Measurements from ENCODE around the gene SNX22.

Gene SNX22

GRCh38 chr15:64134345-64134829 is 17.1 kb upstream of the SNX22 start:
- no peak for DNase-seq (ENCODE audit: low read depth in 2 of 2)

- DNase-seq (ENCODE audit: low read depth in 2 of 2): no peak
Observed at GRCh38 chr15:64136347-64136746, 15.2 kb upstream of the SNX22 start.

GRCh38 chr15:64137226-64137833 is 14.2 kb upstream of the SNX22 start:
- no peak for DNase-seq (ENCODE audit: low read depth in 2 of 2)

GRCh38 chr15:64138331-64138941 is 13.1 kb upstream of the SNX22 start:
- no peak for DNase-seq (ENCODE audit: low read depth in 2 of 2)

DNA sequence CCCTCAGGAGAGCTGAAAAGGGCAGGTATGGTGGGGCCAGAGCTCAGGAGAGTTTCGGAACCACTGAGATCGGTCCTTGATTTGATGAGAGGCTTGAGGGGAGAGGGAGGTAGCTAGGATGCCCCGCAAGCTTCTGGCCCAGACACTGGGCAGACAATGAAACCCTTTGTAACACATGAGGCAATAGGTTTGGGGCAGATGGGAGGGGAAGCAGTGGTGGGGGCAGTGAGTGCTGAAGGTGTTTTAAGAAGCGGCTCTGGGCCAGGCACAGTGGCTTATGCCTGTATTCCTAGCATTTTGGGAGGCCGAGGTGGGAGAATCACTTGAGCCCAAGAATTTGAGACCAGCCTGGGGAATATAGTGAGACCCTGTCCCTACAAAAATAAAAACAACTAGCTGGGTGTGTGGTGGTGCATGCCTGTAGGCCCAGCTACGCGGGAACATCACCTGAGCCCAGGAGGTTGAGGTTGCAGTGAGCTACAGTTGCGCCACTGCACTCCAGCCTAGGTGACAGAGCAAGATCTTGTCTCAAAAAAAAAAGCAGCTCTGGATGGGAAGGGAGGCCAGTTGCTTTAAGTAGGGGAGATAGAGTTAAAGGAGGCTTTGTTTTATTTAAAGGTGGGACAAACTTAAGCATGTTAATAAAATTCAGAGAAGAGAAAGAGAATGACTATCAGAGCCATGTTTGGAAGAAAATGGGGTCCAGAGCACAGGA is 9.6 kb upstream of the SNX22 start:
- DNase-seq (ENCODE audit: low read depth in 2 of 2): no peak

GRCh38 chr15:64143276-64143675 is 8.3 kb upstream of the SNX22 start:
- no peak for DNase-seq (ENCODE audit: low read depth in 2 of 2)

DNA sequence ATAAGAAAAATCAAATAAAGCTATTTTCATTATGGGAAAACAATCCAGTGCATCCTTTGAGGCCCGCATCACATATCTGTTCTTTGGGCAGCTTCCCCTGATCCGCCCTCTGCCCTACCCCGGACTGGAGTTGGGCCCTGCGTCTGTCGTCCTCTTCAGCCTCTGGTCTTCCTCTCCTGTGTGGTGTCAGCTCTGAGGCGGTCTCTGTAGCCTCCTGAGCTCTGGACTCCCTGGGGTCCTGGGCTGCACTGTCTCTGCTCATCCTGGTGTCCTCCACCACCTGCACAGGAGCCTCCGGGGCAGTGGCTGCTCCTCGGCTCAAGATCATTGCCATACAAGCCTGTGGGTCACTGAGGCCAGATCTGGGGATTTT is 7.4 kb upstream of the SNX22 start:
- no peak for DNase-seq (ENCODE audit: low read depth in 2 of 2)

GRCh38 chr15:64144565-64145281 is 6.8 kb upstream of the SNX22 start:
- no peak for DNase-seq (ENCODE audit: low read depth in 2 of 2)

DNA sequence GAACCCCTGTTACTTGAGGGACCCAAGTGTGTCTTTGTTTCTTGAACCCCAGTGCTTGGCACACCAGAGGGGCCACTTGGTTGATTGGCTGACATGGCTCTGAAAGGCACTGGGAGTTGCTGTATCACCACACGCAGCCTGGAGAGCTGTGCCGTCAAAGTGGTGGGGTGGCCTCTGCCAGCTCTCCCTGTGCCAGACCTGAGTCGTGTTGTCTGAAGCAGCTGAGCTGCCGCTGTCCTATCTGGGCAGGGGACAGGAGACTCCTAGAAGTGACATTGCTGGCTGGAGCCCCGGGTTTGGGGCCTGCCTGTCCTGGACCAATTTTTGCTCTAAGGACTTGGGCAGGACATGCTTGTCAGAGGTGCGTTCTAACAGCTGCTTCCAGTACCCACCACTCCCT is 5.5 kb upstream of the SNX22 start:
- no peak for DNase-seq (ENCODE audit: low read depth in 2 of 2)

GRCh38 chr15:64146520-64146884 is 5.0 kb upstream of the SNX22 start:
- DNase-seq (ENCODE audit: low read depth in 2 of 2): no peak

- no peak for DNase-seq (ENCODE audit: low read depth in 2 of 2)
Observed at GRCh38 chr15:64146885-64147681, 4.4 kb upstream of the SNX22 start.

DNA sequence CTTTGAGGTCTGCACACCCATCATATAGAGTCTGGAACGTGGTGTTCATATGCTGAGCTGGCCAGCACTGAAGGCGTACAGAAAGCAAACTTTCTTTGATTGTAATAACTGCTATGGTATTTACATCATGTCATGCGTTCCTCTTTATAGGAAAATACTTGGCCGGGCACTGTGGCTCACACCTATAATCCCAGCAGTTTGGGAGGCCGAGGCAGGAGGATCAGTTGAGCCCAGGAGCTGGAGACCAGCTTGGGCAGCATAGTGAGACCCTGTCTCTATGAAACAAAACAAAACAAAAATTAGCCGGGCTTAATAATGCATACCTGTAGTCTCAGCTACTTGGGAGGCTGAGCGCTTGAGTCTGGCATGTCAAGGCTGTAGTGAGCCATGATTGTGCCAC is 3.4 kb upstream of the SNX22 start:
- DNase-seq (ENCODE audit: low read depth in 2 of 2): no peak

- no peak for DNase-seq (ENCODE audit: low read depth in 2 of 2)
Observed at GRCh38 chr15:64148581-64148980, 3.0 kb upstream of the SNX22 start.

DNA sequence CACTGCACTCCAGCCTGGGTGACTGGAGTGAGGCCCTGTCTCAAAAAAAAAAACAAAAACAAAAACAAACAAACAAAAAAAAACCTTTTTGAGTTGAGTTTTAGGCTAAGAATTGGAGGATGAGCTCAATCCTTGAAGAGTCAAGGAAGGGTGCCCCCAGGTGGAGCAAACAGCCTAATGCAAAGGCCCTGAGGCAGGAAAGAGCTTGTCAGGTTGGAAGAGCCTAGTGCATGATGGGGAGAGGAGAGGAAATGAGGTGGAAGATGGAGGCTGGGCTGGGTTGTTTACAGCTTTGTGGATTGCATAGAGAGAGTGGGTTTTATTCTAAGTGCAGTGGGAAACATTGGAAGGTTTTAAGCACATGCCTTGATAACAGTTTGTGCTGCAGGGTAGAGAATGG is 2.1 kb upstream of the SNX22 start:
- no peak for DNase-seq (ENCODE audit: low read depth in 2 of 2)

DNA sequence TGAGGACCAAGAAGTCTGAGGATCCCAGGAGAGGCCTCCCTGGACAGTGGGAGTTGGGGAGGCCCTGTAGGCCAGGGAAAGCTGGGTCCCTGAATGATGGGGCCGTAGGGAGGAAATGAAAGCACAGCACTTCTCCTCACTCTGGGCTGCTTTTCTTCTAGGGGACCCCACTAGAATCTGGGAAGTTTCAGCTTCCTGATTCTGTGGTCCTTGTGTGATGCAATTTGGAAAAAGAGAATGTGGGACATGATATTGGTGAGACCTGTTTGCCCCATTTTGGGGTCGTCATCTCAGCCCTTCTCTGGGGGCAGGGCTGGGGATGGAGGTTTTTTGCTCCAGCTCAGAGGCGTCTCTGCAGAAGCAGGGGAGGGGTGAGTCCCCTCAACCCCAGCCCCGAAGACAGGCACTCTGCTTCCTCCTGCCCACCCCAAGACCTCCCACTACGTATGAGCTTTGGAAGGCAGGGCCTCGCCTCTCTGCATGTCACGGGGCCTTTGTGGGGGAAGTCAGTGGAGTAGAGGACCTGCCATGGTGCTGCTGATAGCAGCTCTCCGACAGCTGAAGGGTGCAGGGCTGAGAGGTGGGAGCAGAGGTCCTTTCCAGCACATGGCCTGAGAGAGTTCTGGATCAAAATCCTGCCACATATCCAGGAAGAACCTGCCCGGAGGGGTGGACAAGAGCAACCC is 1.5 kb upstream of the SNX22 start:
- no peak for DNase-seq (ENCODE audit: low read depth in 2 of 2)

GRCh38 chr15:64152507-64153387 is 1.2 kb downstream of the SNX22 start:
- DNase-seq (ENCODE audit: low read depth in 2 of 2): no peak

DNA sequence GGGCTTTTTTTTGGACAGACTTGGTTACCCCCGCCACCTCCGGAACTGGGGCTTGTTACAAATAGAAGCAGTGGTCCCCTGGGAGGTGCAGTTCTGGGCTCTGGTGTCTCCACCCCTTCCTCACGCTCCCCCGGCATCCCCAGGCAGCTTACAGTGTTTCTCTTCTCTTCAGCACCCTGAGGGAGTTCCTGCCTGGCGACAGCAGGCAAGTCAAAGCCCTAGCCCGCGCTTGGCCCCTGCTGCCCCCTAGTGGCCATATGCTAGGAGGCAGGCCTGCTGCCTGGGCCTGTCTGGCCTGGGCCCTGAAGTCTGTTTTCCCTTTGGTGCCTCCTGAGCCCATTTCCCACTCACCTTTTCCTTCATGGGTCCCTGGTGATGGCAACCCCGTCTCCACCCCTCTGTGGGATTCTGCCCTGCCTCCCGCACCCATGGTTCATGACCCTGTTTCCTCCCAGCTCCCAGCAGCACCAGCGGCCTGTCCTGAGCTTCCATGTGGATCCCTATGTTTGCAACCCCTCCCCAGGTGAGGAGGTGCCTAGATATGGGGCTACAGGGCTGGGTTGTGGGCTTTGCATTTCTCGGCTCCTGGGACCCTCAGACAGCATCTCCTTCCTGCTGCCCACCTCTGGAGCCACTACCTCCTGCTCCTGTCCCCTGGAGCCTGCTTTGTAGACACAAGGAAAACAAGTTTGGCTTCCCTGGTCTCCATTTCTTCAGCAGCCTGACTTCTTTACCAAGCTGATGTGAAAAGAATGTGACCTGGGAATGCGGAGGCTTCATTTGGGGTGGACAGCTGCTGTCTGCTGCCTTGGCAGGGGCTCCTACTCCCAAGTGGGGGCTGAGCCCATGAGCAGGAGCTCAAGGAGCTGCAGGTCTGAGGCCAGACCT is 2.2 kb downstream of the SNX22 start:
- DNase-seq (ENCODE audit: low read depth in 2 of 2): peak; percentile 81 to 83

DNA sequence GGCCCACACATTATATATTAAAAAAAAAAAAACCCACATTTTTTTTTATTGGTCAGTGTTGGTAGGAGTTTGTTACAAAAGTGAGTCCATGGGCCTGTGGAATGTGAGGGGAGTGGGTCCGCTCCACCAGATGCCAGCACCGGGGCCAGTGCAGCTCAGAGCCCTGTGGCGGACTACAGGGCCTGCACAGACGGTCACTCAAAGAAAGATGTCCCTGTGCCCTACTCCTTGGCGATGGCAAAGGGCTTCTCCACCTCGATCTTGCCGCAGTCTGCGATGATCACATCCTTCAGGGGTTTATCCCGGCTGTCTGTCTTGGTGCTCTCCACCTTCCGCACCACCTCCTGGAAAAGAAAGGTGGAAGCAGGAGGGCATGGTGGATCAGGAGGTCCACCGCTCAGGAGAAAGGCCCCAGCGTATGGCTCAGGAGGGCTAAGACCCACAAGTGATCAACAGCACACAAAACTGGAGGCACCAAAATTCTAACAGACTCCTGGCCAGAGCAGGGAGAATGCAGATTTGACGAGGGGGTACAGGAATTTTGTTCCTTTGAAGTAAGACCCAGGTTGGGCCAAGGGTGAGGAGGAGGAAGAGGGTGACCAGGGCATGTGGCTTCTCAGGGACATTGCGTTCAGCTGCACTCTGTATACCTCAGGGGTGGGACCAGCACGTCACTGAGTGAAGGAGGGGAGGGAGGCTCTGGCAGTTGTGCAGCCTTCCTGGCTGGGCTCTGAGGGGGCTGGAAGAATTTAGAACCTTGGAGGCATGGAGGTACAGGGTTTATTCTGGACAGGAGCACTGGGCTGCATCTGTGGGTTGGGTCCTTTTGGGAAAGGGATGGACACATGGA is 4.5 kb downstream of the SNX22 start:
- DNase-seq (ENCODE audit: low read depth in 2 of 2): no peak

Data from activated CD8-positive, alpha-beta memory T cell treated with anti-CD3 and anti-CD28 coated beads for 4 hours (primary cell).